HG02970 (cell line): ENCODE measurements around the gene PSAP.
"Not testable (repeated sequence)": the region's sequence is repeated elsewhere in the genome, so short reads cannot be mapped to it uniquely, and the experiment has no call there.

Experiments used
- ATAC-seq: cut with Tn5 transposase; IDR thresholded peaks from one replicate; pipeline ENCODE4 v1.9.1; 2021; ENCODE audit warnings: mild to moderate bottlenecking, moderate library complexity, moderate number of reproducible peaks; ENCODE audit not compliant: unreplicated experiment, low FRiP score

PSAP gene

GRCh38 chr10:71874680-71875354, 23.8 kb upstream of the PSAP start:
- ATAC-seq, result not testable (repeated sequence)

DNA sequence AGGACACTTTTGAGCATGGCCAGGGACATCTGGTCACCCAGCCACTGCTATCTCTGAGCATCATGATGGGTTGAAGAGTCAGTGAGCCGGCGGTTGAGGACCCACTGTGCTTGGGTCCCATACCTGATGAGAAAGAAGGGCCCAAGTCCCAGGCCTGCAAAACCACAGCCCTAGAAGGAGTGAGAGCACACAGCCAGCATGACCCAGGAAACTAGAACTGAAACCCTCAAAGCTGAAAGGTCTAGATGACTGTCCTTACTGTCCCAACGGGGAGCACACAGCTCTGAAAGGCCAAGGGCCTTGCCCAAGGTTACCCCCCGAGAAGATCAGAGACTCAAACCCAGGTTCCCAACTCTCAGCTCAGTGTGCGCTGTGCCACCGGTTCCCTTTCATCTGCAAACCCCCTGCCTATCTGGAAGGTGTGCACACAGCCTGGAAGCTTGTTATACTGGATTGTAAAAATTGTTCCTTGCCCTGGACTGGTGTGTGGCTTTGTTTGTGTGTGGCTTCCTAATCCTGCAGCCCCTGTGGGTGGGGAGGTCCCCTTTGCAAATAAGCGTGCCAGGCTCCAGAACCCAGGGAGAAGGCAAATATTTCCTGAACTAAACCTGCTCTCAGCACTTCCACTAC, 22.6 kb upstream of the PSAP start:
- peak; percentile 85 for ATAC-seq

DNA sequence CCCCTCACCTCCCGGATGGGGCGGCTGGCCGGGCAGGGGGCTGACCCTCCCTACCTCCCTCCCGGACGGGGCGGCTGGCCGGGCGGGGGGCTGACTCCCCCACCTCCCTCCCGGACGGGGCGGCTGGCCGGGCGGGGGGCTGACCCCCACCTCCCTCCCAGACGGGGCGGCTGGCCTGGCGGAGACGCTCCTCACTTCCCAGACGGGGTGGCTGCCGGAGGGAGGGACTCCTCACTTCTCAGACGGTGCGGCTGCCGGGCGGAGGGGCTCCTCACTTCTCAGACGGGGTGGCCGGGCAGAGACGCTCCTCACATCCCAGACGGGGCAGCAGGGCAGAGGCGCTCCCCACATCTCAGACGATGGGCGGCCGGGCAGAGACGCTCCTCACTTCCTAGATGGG, 18.6 kb upstream of the PSAP start:
- ATAC-seq, result not testable (repeated sequence)

DNA sequence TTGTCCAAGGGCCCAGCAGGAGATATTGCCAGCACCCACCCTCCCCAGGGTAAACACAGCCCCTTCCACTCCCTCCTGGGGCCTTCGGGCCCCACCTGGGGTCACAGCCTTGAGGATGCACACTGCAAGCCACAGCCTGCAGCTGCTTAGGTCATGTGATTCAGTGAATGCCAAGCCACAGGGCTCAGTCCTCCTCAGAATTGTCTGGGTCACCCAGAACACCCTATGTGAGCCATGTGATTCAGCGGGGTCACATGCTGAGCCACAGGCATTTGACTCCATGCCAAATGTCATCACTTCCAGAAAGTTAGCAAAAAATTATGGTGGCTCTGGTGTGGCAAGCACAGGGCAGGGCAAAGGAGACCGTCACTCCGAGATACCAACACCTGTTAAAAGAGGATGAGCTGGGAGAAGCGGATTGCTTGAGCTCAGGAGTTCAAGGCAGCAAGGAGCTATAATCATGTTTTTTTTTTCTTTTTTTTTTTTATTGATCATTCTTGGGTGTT, 17.2 kb upstream of the PSAP start:
- no peak for ATAC-seq

DNA sequence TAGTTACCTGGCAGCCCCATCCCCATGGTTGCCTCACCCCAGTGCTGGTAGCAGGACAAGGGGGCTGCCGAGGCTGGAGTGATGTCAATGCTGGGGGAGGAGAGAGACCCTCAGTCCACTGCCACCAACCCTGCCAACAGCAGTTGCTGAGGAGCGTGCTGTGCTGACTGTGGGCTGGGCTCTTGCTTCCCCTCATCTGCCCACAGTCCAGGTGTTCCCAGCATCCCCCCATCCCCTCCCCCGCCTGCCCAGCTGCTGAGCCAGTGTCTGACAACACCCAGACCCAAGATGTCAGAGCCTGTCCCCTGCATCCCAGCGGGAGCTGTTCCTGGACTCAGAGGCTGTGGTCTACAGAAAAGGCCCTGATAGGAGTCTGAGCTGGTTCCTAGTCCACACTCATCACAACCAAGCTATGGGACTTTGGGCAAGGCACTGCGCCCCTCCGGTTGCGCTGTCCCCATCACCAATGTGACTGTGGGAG, 14.6 kb upstream of the PSAP start:
- no peak for ATAC-seq

DNA sequence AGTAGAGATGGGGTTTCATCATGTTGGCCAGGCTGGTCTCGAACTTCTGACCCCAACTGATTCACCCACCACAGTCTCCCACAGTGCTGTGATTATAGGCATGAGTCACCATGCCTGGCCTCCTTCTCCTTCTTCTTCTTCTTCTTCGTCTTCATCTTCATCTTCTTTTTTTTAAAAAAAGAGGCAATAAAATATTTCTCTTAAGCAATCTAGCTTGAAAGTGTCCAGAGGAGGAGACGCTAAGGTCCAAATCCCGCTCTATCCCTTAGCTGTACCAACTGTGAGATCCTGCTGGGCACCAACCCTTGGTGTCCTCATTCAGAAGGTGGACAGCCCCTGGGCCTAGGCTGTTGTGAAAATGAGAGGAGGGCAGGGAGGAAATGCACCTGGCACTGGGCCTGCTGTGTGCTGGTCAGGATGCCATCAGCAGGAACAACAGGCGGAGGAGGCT, 13.9 kb upstream of the PSAP start:
- no peak for ATAC-seq

DNA sequence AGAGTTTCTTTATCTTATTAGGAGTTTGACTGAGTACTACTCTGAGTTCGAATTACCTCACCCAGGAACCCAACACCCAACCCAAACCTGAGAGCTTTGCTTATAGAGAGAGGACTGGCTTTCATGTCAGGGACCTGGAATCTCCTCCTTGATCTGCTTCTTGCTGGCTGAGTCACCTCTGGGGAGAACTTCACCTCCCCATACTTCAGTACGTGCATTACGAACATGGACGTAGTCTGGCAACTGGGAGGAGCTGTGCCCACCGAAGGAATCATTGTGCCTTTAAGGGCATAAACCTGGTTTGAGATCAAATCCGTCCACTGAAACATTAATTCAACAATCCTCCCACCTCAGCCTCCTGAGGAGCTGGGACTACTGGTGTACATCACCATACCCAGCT, 12.2 kb upstream of the PSAP start:
- ATAC-seq, result no peak

DNA sequence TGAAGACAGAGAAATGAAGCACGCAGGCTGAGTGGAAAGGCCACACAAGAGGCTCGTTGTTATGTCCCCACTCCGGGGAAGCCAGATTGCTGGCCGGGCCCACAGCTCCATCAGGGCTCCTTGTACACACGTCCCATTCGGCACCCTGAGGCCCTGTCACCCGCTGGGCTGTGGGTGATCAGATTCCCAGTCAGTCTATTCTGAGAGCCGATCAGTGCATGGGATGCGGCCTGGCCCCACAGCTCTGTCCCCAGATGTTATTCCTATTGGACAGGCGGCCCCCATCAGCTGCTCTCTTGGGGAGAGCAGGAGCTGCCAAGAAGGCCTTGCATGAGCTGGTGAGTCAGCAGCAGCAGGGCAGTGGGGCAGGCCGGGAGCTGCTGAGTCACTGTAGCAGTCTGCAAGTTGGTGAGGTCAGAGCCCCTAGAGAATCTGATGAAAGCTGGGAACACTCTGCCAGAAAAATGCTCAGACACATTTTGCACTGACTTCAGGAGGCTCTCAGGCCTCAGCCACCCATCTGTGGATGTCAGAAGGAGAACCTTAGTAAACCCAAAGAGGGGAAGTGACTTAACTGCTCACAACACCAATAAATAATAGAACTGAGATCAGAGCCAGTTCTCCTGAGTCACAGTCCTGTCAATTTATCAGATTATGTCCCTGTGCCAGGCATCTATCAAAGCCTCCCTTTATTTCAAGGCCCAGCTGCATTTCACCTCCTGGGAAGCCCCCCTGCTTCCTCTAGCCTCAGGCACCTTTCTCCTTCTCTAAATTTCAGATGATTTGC, 9.4 kb upstream of the PSAP start:
- no peak for ATAC-seq

DNA sequence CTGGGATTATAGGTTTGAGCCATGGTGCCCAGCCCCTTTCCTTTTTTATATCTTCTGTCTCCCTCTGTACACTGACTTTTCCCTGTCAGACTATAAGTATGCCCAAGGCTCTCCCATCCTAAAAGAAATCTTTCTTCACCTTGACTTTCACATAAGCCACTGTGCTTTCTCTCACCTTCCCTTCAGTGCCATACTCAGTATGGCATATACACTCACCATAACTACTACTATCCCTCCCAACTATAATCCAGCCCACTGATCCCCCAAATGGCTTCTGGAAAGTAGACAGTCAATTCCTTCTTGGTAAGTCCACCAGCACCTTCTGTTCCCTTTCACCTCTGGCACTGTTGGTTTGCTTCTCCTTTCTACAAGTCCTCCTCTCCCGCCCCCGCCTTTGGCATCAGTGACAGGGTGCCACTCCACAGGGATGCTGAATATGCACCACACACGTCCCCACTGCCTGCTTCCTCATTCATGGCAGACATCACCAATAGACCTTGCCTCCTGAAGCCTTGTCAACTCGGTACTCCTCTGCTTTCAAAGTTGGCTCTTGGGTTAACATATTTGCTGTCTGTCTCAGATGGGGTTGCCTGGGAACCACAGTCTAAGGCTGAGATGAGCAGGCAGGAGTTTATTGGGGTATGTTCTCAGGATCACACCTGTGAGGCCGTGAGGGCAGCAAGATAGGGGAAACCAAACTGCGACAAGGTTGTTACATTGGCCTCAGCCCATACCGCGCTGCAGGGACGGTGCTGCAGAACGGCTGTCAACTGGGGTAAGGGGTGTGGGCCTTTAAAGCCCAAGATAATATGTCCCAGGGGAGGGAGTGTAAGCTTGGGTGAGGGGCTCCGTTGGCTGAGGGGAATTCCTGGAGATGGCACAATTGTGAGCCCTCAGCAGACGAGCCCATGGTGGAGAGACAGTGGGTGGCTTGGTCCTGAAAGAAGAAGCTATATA, 7.2 kb upstream of the PSAP start:
- ATAC-seq, result no peak

DNA sequence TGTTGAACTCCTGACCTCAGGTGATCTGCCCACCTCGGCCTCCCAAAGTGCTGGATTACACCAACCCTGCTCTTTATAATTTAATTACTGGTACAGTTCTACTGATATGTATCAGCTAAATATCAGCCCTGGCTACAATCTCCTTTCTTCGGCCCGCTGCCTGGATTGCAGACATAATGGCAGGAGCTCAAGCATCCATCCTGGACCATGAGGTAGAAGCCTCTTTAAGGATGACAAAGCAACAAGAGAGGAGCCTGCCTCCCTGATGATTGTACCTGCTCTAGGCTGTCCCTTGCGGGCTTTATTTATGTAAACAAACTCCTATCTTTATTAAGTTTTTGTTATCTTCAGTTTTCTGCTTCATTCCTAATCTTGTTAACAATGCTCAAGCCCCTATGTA, 5.6 kb upstream of the PSAP start:
- no peak for ATAC-seq

DNA sequence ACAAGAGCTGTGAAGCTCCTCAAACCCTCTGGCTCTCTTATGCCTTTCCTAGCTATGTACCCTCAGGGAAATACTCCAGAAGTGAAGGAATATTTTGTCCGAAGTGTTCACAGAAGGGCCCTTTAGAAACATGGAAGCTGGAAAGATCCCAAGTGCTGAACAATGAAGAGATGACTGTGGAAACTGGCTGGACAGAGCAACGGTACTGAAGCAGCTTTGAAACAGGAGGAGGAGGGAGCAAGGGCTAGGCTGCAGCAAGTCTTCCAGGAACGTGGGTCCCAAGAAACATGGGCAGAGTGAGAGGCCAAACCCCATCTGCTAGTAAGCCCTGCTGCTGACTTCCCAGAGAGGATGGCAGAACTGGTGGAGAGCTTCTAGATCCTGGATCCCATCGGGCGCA, 3.0 kb upstream of the PSAP start:
- ATAC-seq, result no peak

- no peak for ATAC-seq
Measured at GRCh38 chr10:71852355-71852937, 1.4 kb upstream of the PSAP start.

DNA sequence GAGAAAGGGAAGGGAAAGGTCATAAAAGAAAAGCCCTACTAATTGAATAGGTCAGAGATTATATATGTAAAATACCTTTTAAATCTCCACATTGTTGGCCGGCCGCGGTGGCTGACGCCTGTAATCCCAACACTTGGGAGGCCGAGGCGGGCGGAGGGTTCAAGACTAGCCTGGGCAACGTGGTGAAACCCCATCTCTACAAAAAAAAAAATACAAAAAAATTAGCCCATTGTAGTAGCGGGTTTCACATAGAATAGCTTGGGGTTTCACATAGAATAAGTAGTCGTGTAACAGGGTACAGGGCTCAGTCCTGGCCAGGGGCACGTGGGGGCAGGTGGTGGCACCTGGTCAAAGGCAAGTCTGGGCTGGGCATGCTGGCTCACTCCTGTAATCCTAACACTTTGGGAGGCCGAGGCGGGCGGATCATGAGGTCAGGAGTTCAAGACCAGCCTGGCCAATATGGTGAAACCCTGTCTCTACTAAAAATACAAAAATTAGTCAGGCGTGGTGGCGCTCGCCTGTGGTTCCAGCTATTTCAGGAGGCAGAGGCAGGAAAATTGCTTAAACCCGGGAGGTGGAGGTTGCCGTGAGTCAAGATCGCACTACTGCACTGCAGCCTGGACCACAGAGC, 529 bp upstream of the PSAP start:
- not testable (repeated sequence) for ATAC-seq

GRCh38 chr10:71850021-71850742, 869 bp downstream of the PSAP start:
- ATAC-seq, result no peak

DNA sequence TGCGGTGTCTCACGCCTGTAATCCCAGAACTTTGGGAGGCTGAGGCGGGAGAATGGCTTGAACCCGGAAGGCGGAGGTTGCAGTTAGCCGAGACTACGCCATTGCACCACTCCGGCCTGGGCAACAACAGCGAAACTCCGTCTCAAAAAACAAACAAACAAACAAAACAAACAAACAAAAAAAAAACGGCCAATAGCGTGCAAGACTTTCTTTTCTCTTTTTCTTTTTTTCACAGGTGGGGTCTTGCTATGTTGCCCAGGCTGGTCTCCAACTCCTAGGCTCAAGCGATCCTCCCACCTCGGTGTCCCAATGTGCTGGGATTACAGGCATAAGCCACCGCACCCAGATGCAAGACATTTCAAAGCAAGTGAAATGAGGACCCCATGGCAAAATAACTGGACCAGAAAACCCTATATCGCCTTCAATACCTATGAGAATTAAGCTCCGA, 1.6 kb downstream of the PSAP start:
- ATAC-seq, result no peak

DNA sequence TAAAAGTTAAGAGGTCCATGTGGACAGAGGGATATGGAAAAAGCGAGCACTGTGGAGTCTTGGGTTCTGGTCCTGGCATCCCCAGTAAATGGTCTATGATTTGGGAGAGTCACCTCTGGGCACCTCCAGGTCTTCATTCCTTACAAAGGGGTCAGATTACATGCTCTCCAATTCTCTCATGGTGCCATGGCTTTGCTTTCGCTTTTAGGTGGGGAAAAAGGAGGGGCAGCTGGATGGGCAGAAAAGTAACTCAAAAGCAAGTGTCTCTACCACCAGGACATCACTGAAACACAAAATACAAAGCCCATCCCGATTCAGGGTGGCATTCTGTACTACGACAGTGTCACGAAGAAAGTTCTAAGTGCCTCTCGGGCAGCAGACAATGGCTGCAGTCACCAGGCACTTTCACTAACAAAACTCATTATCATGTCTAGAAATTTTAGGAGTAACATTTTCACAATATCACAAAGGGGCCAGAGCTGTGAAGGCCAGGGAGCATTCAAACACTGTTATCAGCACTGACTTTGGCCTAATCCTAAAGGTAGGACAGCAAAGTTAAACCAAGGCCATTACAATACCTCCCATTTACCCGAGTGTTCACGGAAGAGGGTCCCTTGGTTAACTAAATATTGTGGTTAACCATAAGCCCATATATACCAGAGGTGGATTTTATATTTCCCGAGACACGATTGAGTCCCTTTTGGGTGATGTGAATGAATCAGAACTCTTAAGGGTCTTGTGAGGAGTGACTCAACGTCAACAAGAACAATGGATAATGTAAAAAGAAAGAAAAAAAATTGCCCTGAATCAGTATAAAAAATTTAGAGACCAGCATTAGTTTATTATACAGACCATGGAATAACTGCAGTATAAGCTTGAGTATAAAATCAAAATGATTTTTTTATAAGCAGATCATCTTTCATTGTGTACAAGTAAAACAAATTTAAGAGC, 2.5 kb downstream of the PSAP start:
- ATAC-seq, result no peak

GRCh38 chr10:71847418-71847817, 3.6 kb downstream of the PSAP start:
- no peak for ATAC-seq
